Rectal smooth muscle tissue (tissue), 1 donor: ENCODE measurements around the gene CACNA2D3.

Experiments used
- H3K27ac ChIP-seq: one replicate; pipeline ENCODE4 v1.7.0; 2013; ENCODE audit warnings: low read depth, low read length, inconsistent platforms
- H3K27me3 ChIP-seq: one replicate; pipeline ENCODE4 v1.7.0; 2013; ENCODE audit warnings: low read length; ENCODE audit not compliant: control insufficient read depth, insufficient read depth
- H3K36me3 ChIP-seq: one replicate; pipeline ENCODE4 v1.7.0; 2013; ENCODE audit warnings: low read length; ENCODE audit not compliant: control insufficient read depth, insufficient read depth
- H3K4me1 ChIP-seq: one replicate; pipeline ENCODE4 v1.7.0; 2013; ENCODE audit warnings: low read length; ENCODE audit not compliant: control insufficient read depth, insufficient read depth
- H3K4me3 ChIP-seq: one replicate; pipeline ENCODE4 v1.7.0; 2013; ENCODE audit warnings: low read length
- H3K9ac ChIP-seq: one replicate; pipeline ENCODE4 v1.7.0; 2013; ENCODE audit warnings: low read length

The CACNA2D3 gene

DNA sequence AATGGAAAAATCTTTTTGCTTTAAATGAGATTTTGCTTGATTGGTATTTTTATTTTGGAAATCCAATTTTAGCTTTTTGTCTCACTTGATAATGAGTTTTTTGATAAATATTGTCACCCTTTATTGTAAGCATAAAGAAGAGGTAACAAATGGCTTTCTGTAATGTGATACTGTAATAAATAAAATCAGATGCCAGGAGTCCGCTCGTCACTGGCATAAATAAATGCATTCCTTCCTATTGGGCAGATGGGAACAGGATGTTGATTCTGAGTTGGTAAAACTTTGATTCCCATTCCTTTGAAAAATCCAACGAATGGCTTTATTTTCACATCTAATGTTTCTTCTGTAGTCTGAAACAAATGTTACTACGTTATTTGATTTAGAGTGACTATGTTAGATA, 59.9 kb downstream of the CACNA2D3 start:
- Histone ChIP-seq H3K4me3 (no peak overlapping the region), H3K27me3 (no peaks in the 10 kb centered on the region), H3K36me3 (no peaks in the 10 kb centered on the region), H3K4me1 (no peaks in the 10 kb centered on the region), H3K27ac (no peak overlapping the region), H3K9ac (no peak overlapping the region)

DNA sequence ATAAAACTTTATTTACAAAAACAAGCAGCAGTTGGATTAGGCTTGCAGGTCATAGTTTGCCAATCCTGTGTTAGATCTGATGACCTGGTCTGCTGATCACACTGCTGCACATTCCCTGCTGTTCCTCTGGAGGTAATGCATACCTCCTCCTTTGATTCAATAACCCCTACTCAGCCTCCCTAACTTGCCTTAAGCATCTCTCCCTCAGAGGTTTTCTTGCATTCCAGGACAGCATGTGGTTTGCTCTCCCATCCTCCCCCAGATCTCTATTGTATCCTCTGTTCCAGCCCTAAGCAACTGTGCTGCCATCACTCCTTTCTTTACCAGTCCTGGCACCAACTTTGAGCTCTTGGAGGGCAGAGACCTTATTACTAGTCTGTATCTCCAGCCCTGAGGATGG, 63.4 kb downstream of the CACNA2D3 start:
- Histone ChIP-seq H3K36me3 (no peaks in the 10 kb centered on the region), H3K9ac (no peak overlapping the region), H3K27me3 (no peaks in the 10 kb centered on the region), H3K4me3 (no peak overlapping the region), H3K4me1 (no peaks in the 10 kb centered on the region), H3K27ac (no peak overlapping the region)

DNA sequence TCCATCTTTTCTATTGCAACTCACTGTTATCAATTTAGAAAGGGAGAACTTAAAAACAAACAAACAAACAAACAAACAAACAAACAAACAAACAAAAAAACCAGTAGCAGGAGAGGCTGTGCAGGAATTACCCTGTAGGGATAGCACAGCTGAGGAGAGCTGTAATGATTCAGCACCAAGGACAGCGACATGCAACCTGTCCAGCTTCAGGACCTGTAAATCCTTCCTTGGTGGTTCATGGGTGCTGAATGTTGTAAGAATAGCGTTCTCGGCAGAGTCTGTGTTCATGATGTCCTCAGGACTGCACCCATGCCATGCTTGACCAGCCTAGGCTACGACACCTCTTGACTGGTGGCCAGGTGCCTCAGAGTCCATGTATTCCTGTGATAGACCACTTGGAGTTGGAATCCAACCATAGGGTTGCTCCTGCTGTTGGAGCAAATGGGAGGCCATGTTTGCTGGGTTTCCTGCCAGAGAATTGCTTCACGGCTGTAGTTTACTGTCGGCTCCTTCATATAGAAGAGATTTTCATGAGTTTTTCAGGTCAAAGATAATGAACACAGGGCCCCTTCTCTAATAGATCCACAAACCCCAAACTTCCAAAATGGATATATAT, 65.9 kb downstream of the CACNA2D3 start:
- no peak overlapping the region for H3K9ac ChIP-seq
- H3K27me3 ChIP-seq = no peaks in the 10 kb centered on the region
- no peaks in the 10 kb centered on the region for H3K4me1 ChIP-seq
- no peak overlapping the region for H3K4me3 ChIP-seq
- H3K36me3 ChIP-seq = no peaks in the 10 kb centered on the region
- no peak overlapping the region for H3K27ac ChIP-seq

DNA sequence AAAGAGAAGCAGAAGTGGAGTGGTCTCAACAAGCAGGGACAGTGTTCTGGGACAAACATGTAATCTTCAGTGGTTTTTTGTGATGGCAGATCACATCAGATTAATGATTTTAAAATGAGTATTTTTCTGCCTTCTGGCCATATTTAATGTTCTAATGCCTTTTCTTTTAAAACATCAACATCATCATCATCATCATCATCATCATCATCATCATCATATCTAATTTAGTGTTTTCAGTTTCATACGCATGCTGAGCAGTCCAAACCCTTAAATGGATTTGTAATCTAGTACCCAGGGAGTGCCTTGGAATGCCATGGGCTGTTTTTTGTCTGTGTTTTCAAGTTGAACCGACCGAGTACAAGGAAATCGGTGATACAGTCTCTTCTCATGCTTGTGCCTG, 68.9 kb downstream of the CACNA2D3 start:
- Histone ChIP-seq H3K4me3 (no peak overlapping the region), H3K9ac (no peak overlapping the region), H3K36me3 (no peaks in the 10 kb centered on the region), H3K4me1 (no peaks in the 10 kb centered on the region), H3K27ac (no peak overlapping the region), H3K27me3 (no peaks in the 10 kb centered on the region)

DNA sequence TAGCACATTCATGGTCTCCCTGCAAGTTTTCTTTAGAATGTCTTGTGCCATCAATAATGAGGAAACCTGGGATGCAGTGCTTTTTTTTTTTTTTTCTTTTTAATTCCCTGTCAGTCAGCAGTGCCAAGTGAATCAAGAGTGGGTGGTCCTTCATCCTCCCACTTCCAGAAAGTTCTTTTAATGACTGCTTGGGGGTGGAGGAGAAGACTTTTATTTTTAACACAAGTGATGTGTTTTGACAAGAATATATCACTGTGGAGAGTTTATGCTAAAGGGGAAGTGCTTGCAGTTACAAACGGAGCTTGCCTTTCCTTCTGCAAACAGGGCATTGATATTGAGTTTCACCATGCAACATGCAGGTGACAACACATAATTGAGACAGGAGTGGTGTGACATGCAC, 69.7 kb downstream of the CACNA2D3 start:
- Histone ChIP-seq H3K4me1 (no peaks in the 10 kb centered on the region), H3K27ac (no peak overlapping the region), H3K36me3 (no peaks in the 10 kb centered on the region), H3K4me3 (no peak overlapping the region), H3K9ac (no peak overlapping the region), H3K27me3 (no peaks in the 10 kb centered on the region)

DNA sequence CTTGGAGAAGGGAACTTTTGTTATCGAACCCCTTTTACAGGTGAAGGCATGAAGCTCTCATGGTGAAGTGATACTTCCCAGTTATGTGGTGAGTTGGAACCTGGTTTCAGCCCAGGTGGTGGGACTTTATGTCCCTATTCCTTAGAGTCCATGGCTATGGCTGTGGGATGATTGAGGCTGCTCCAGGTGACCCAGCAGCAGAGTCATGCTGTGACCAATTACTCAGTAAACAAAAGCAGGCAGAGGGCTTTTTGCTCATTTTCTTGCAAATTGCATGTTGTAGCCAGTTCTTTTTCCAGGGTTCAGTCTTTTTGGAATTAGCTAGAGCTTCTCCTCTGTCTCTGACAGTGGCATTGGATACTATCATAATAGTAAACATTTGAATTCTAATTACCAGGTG, 70.7 kb downstream of the CACNA2D3 start:
- H3K27me3 ChIP-seq = no peaks in the 10 kb centered on the region
- no peaks in the 10 kb centered on the region for H3K4me1 ChIP-seq
- H3K4me3 ChIP-seq = no peak overlapping the region
- H3K9ac ChIP-seq = no peak overlapping the region
- no peak overlapping the region for H3K27ac ChIP-seq
- H3K36me3 ChIP-seq = no peaks in the 10 kb centered on the region

DNA sequence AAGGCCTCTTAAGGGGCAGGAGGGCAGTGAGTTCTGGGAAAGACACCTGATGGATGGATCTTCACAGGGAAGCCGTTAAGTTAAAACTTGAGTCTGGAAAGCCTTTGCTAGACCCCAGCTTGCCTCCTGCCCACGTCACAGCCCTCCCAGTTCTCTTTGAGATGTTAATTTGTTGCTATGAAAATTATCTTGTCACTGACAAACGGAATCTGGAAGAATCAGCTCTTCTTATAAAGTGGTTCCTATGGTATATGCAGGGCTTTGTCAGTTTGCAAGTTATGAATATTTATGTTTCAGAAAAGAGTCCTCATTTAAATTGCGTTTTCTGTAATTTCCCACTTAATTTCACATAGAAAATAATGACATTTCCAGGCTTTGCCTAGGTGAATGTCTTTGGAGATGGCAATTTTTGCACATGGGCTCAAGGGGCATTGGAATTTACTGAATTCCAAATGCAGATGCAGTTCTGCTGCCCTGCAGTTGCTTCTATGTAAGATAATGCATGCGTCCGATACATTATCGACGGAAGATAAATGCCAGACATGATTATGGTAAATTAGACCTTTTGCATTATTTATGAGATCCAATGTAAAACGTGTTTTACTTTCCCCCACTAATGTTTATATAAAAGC, 74.1 kb downstream of the CACNA2D3 start:
- no peak overlapping the region for H3K27ac ChIP-seq
- no peaks in the 10 kb centered on the region for H3K27me3 ChIP-seq
- H3K4me3 ChIP-seq = no peak overlapping the region
- no peaks in the 10 kb centered on the region for H3K36me3 ChIP-seq
- H3K9ac ChIP-seq = no peak overlapping the region
- H3K4me1 ChIP-seq = no peaks in the 10 kb centered on the region

DNA sequence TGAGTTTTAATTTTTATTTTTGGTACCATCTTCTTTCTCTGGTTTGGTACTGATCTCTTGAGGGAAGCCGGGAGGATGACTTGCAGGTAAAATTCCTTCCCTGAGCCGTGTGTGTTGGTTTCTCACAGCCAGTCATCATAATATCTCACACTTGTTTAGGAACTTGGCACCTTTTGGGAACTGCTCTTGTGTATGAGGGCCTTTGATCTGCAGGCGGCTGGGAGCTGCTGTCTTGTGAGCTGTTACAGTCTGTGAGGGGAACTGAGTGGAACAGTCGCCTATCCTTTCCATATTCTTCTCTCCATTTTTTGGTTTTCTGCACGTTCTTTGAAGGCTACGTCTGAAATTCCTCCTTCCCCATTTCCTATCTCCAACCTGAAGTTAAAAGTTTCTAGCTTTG, 75.2 kb downstream of the CACNA2D3 start:
- Histone ChIP-seq H3K27me3 (no peaks in the 10 kb centered on the region), H3K4me3 (no peak overlapping the region), H3K36me3 (no peaks in the 10 kb centered on the region), H3K4me1 (no peaks in the 10 kb centered on the region), H3K9ac (no peak overlapping the region), H3K27ac (no peak overlapping the region)

DNA sequence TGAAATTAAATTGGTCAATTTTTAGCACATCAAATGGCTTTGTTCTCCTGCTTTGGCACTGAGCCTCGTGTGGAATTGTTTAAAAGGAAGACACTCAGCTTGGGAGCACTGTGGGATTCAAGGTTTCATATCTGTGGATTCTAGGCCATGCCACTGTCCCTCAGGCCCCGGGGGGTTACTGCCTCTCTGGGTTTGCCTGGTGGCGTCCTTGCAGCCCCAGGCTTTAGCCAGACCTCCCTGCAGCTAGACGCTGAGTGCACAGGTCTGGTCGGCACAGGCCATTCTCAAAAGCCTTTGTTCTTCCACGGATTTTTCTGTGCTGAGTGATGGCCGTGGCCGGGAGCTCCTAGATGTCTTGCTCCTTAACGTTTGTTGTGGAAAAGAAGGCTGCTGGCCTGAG, 76.2 kb downstream of the CACNA2D3 start:
- Histone ChIP-seq H3K4me1 (no peaks in the 10 kb centered on the region), H3K27me3 (no peaks in the 10 kb centered on the region), H3K9ac (no peak overlapping the region), H3K36me3 (no peaks in the 10 kb centered on the region), H3K4me3 (no peak overlapping the region), H3K27ac (no peak overlapping the region)

DNA sequence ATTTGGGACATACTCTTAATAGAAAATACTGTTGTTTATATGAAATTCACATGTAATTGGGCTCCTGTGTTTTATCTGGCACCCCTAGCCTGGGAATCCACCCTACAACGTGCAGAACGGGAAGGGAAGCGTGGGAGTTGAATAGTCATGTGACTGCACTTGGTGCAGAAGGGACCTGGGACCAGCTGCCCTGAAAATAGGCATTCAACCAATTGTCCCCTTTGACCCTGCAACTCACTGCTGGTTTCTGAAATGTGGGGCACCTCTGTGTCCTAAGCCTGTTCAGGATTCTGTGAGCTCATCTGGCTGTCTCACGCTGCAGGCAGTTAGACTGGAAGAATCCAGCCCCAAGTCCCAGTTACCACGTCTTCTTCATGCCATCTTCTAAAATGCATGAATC, 79.7 kb downstream of the CACNA2D3 start:
- H3K27ac ChIP-seq = no peak overlapping the region
- H3K9ac ChIP-seq = no peak overlapping the region
- no peak overlapping the region for H3K4me3 ChIP-seq
- no peaks in the 10 kb centered on the region for H3K36me3 ChIP-seq
- no peaks in the 10 kb centered on the region for H3K27me3 ChIP-seq
- no peaks in the 10 kb centered on the region for H3K4me1 ChIP-seq

DNA sequence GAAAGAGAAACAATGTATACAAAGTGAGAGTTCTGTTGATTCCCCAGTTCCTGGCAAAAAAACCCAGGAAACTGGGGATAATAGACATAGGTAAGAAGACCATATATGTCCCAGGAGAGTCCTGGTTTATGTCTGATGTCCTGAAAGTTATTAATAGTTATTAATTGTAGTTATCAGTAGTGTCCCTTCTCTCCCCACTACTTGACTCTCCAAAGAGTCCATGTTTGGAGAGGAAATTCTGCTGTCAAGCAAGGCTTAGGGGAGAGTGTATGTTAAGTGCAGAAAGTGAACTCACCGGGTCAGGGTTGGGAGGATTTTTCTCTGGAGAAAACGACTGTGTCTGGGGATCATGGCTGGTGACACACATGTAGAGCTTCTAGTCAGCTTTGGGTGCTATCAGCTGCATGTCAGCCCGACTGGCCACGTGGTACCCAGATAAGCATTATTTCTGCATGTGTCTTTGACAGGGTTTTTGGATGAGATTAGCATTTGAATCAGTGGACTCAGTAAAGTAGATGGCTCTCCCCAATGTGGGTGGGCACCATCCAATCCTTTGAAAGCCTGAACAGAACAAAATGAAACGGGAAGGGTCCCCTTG, 80.4 kb downstream of the CACNA2D3 start:
- Histone ChIP-seq H3K4me1 (no peaks in the 10 kb centered on the region), H3K27ac (no peak overlapping the region), H3K9ac (no peak overlapping the region), H3K36me3 (no peaks in the 10 kb centered on the region), H3K27me3 (no peaks in the 10 kb centered on the region), H3K4me3 (no peak overlapping the region)

DNA sequence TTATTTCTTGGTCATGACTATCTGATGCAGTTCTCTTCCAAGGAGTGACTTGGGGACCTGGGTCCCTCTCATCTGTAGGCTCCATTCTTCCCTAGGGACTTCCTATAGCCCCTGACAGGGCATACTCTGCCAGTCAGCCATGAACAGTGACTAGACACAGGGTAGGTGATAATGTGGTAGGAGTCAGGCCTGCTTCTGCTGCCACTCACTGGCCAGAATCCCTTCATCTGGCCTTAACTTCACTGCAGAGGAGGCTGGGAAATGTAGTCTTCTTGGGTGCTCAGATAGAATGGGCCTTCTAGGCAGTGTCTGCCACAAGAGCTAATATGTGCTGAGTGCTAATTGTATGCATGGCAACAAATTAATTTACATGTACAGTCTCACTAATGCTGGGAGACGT, 84.5 kb downstream of the CACNA2D3 start:
- no peak overlapping the region for H3K27ac ChIP-seq
- H3K36me3 ChIP-seq = no peaks in the 10 kb centered on the region
- no peaks in the 10 kb centered on the region for H3K27me3 ChIP-seq
- no peak overlapping the region for H3K9ac ChIP-seq
- no peak overlapping the region for H3K4me3 ChIP-seq
- no peaks in the 10 kb centered on the region for H3K4me1 ChIP-seq

DNA sequence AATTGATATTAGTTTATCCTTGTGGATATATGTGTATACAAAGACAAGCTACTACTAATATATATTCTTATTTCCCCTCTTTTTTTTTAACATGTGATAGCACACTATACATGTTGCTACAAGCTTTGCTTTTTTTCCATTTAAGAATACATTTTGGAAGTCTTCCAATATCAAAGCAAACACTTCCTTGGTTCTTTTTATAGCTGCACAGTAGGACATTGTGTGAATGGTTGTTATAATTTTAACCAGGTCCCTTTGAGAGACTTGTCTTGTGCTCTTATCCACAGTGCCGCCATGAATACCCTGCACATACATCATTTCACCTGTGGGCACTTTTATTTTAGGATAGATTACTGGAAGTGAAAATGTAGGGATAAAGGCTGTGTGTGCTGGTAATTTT, 88.7 kb downstream of the CACNA2D3 start:
- Histone ChIP-seq H3K4me1 (peaks cover 2% of the 10 kb centered on the region), H3K27me3 (no peaks in the 10 kb centered on the region), H3K27ac (no peak overlapping the region), H3K4me3 (no peak overlapping the region), H3K36me3 (no peaks in the 10 kb centered on the region), H3K9ac (no peak overlapping the region)
